B cell (primary cell): ENCODE data around the gene GPR176.

Source experiments
- CTCF ChIP-seq: fragments of 200-600 bp; IDR thresholded peaks from one replicate; pipeline ENCODE4 v1.8.0; 2022; ENCODE audit warnings: antibody characterized with exemption, mild to moderate bottlenecking
- EZH2 ChIP-seq: IDR thresholded peaks from 2 replicates; pipeline ENCODE4 v1.6.1; 2012; ENCODE audit warnings: borderline replicate concordance, low read depth, mild to moderate bottlenecking, moderate library complexity, low read length; ENCODE audit not compliant: insufficient read depth, poor library complexity, severe bottlenecking

- TF ChIP-seq CTCF (no peak), EZH2 (no peak)
Observed at GRCh38 chr15:39869858-39870515, 50.1 kb downstream of the GPR176 start.
